Erythroblast (primary cell): ENCODE data around the gene ARFIP2.

Experiments
- DNase-seq, 2 experiments: peaks; one replicate each; lab custom pipeline; 2025; lab: John Stamatoyannopoulos, UW
- GATA1 ChIP-seq: IDR thresholded peaks from 2 replicates; pipeline ENCODE4 v1.6.1; 2011; ENCODE audit warnings: low read depth, mild to moderate bottlenecking, control low read depth, low read length, moderate library complexity
- POLR2A ChIP-seq: IDR thresholded peaks from 2 replicates; pipeline ENCODE4 v1.6.1; 2011; ENCODE audit warnings: mild to moderate bottlenecking, low read length

ARFIP2 gene

DNA sequence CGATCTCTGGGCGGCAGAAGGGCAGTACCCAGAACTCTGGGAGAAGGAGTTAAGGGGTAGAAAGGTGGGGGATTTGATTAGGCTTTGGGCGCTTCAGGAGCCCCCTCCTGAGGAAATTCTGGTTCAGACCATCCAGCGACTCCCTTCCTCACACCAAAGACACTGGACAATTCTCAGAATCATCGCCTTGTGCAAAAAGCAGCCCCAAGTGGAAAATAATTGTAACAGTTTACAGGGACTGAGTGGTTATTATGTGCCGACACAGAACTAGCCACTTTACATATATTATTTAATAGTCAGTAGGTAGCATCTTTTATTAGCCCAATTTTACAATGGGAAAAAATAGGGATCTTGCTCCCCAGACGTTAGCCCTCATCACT lies 6.7 kb downstream of the ARFIP2 start:
- no peak for DNase-seq
- TF ChIP-seq GATA1 (no peak), POLR2A (no peak)

DNA sequence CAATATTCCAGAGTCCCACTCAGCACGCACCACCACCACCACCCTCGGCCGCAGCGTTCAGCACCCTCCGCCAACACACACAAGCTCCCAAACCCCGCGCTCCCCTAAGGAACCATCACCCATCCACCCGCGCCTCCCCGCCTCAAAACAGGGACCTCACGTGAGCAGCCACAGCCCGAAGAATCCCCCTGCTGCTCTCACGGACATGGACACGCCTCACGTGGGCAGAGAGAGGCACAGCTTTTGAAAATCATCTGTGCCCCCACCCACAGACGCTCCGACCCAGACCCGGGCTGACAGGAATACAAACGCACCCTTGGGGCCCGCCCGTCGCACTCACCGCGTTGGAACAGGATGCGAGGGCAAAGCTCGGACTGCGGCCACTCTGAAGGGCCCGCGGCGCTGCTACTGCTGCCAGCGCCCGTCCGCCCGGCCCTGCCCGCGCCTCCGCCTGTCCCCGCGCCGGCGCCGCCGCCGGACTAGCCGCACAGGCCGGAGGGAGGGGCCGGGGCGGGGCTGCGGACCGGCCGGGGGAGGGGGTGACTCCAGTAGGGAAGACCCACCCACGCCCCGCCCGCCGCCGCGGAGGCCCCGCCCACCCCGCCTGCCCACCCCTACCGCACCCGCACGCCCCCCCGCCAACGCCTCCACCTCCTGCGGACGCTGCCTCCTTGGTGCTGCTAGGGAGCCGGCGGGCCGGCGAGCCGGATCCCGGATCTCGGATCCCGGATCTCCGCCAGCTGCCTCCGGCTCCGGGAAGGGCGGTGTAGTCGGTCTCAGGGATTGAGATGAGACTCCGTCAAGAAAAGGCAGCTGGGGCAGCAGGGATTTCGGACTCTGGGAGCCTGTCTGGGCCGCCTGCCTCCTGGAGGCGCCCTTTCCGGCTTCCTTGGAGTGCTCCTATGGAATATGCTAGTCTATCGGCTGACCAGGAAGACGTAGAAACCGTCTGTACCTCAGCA lies 7.4 kb downstream of the ARFIP2 start, which contains the start of gene TRIM3:
TRIM3 (minus strand) TSS at position 491 of the 962 bp plus-strand sequence. CDS start 8,246 bp downstream, outside the sequence.
- no peak for TF ChIP-seq POLR2A
- no peak for TF ChIP-seq GATA1

DNA sequence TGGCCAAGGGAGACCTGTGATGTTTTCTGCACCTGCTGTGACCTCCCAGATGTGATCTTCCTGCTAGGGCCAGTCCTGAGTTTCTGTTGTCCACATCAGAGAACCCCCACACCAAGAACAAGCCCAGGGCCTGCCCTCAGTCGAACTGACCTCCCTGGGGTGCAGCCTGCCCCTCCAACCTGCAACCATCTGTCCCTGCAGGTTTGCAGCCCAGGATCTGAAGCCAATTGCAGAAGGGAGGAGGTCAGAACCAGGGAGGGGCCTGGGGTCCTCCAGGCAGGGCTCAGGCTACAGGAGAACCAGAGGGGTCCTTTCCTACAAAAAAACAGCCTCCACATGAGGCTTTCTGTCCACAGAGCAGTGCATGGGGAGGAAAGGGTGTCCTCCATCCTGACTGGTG lies 8.2 kb downstream of the ARFIP2 start:
- no peak for DNase-seq
- TF ChIP-seq GATA1 (no peak), POLR2A (no peak)

More for the DNA sequence above, 7.4 kb downstream of the ARFIP2 start, which contains the start of gene TRIM3:
- peak; percentile 85 to 89 for DNase-seq

DNA sequence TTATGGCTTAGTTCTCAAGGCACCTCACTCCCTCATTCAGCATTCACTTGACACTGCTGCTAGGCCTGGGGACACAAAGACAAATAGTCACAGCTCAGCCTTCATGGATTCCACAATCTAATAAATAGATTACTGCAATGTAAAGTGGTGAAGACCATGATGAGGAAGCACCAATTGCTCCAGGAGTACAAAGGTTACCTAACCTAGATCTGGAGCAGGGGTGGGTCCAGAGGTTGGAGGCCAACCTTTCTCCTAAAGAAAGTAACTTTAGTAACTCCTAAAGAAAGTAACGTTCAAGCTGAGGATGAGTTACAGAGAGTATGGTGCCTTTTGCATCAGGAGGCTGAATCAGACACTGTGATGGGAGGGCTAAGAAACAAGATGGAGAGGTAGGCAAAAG lies 11.5 kb downstream of the ARFIP2 start:
- no peak for DNase-seq
- TF ChIP-seq POLR2A (no peak), GATA1 (no peak)

DNA sequence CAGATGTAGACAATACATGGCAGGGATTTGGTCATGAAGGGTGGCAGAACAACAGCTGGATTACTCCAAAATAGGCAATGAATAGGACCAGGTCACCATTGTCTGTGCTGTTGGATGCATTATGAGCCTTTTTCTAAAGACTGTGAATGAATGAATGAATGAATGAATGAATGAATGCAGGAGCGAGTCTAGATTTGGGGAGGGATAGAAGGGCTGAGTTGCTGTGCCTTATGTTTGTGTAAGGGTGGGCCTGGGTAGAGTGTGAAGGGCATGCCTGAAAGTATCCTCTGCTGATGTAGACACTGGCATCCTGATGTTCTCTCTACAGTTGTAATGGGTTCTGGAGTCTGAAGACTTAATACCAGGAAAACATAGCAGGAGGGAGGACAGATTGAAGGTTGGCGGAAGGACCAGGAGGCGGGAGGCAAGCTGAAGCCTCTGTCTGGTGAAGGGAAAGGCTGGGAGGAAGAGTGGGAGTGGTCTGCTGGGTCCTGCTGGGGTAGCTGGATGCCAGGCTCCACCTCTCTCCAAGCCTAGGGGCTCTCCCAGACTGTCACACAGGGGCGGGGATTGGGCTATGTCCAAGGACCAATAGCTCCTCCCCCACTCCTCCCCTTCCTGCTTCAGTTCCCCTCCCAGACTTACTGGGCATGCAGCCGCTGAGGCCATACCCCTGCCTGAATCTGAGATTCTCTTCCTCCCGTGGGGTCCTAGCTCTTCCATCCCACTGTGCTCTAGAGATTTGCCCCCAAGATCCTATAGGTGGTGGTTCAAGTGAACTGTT lies 12.2 kb downstream of the ARFIP2 start:
- TF ChIP-seq GATA1 (no peak), POLR2A (no peak)
- DNase-seq: peak; percentile 69 to 74

DNA sequence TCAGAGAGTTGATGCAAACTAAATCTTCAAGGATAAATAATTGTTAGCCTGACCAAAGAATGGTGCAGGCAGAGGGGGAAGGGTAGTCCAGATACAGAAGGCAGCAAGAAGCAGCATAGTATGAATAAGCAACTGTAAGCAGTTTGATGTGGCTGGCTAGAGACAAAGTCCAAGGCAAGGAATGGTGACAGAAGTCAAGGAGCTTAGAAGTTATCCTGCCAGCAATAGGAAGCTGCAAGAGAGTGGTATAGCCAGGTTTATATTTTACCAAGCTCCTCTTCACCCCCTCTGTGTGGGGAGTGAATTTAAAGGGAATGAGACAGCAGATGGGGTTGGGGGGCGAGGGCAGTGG lies 22.1 kb downstream of the ARFIP2 start:
- TF ChIP-seq POLR2A (no peak), GATA1 (no peak)
- no peak for DNase-seq

DNA sequence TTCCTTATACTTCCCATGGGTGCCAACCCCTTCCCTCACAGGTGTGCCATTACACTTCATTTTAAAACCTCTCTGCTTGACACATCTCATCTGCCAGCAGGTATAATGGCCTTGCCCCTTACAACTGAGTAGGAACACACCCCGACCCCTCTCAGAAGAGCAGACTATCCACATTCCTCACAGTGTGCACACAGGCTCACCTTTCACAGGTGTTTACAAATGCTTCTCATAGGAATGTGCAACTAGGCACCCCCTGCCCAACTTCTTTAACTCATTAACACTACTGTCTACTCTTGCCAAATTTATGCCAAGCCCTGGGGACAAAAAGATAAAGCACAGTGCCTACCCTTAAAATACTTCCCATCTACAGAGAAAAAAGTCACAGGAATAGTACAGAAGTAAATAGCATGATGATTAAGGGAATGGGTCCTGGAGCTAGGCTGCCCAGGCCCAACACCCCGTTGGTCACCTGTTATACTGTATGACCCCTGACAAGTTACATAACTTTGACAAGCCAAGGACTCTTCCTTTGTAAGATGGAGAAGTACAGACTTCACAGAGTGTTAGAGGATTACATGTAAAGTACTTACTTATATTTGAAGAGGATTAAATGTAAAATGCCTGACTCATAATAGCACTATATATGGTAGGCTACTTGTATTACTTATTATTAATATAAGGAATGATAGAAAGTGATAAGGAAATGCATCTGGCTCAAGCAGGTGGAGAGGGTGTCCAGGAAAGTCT lies 22.6 kb downstream of the ARFIP2 start:
- TF ChIP-seq GATA1 (no peak), POLR2A (no peak)
- DNase-seq: no peak

DNA sequence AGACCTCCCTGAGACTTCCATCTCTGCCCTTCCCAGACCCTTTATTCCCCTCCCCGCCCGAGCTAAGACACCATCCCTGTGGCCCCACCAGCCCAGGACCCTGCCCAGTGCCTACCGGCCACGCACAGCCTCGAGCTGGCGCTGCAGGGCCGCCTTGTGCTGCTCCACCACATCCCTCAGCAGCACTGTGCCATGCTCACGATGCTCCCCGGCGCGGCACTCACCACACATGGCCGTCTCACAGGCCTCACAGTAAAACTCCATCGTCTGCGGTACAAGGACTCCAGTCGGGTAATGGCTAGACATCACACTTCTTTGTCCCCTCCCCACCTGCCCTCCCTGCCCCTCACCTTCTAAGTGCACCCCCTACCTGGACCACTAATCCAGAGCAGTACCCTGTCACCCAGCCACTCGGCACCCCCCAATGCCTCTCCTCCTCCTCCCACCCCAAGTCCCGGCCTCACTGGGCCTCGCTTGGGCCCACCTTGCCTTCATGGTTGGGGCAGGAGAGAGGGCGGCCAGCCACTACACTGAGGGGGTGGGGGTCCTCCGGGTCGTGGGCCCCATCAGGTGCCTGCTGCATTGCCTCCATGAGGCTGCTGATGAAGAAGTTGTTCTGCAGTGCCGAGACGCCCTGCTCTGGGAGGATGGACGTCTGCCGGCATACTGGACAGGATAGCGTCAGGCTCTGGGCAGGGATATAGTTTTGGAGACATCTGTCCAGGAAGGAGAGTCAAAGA lies 23.4 kb downstream of the ARFIP2 start:
- no peak for DNase-seq
- TF ChIP-seq GATA1 (no peak), POLR2A (no peak)

DNA sequence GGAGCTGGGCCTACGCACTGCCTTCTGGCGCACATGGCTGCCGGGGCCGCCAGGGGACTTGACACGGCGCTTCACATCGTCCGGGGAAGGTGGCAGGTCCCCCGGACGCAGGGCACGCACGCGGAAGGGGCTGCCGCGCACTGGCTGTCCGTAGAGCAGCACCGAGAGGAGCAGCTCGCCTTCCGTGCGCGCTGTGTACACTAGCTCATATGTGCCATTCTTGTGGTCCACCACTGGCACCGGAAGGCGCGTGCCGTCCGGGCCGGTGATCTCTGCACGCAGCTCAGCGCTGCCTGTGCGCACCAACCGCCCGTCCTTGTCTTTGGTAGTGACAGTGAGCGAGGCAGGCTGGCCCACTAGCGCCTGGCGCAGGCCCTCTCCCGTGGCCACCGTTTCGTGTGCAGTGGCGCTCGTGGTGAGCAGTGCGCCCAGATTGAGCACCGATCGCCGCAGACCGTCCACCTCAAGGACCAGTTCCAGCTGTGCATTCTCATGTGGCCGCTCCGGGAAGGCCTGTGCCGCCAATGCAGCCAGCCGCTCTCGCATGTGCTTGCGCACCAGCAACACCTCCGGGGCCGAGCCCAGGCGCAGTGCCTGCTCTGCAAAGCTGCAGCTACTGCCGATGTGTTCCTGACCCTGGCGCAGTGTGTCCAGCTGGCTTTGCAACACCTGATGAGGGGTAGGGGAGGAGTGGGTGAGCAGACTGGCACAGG lies 24.6 kb downstream of the ARFIP2 start:
- no peak for DNase-seq
- TF ChIP-seq POLR2A (no peak), GATA1 (no peak)

DNA sequence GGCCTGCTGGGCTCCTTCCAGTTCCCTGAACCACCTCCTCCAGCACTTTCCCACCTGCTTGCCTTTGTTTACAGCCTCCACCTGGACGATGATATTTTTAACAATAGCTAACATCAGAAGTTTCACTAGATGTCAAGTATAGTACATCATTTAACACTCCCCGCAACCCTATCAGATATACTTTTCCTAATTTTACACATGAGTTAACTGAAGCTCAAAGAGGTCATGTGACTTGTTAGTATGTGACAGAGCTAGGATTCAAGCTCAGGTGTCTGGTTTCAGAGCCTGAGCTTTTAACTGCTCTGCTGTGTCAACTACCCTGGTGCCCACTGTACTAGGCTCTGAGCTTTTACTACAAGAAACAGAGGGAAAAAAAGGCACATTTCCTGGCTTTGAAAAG lies 26.1 kb downstream of the ARFIP2 start:
- TF ChIP-seq GATA1 (no peak), POLR2A (no peak)
- DNase-seq: no peak

DNA sequence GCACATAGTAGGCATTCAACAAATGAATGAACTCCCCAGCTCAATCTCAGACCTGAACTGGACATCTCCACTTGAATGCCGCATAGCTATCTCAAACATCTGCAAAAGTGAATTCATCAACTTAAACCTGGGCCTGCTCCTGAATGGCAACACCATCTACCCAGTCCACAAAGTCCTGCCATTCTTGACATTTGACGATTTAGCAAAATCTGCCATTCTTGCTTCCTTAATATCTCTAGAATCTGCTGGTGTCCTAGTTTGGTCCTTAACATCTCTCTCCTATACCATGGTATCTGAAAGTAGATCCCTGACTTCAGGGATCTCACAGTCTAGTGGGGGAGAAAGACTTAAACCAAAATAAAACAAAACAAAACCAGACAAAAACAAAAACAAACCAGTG lies 28.0 kb downstream of the ARFIP2 start:
- DNase-seq: no peak
- no peak for TF ChIP-seq POLR2A
- no peak for TF ChIP-seq GATA1

DNA sequence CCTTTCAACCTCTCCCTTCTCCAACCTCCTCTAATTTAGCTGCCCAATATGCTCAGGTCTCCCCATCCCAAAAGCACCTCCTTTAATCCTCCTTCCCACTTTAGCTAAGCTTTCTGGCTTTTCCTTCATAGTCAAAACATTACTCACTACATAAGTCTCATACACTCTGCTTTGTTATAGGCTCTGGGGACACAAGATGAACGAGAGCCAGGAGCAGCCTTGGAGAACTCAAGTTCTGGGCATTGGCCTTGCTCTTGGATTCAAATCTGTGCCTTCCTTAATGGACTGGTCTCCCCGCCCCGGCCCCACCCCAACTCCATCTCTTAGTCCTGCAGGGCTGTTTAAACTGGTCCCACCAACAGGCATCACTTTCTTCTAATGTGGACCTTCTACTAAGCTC lies 28.9 kb downstream of the ARFIP2 start:
- DNase-seq: no peak
- TF ChIP-seq POLR2A (no peak), GATA1 (no peak)
